GM12878 (cell line): Measurements from ENCODE around the gene RIF1. TPM values are rescaled to one million over a fixed set of nuclear protein-coding genes. Genes with fewer than 3 reads are reported as not detected.
A peak's percentile ranks its signal among the peaks of the same experiment; 100 is the strongest.

Experiments
- ATAC-seq: fragments of 200-7000 bp; cut with Tn5 transposase; 3 replicates; pipeline ENCODE4 v1.9.1; 2020; ENCODE audit warnings: mild to moderate bottlenecking, moderate library complexity
- BruUV-seq: library from RNA; stranded (reverse); fragments of 400-500 nt; replicated peaks from 2 replicates; lab custom pipeline; 2021; lab: Mats Ljungman, UMichigan
- CTCF ChIA-PET: fragments of 300-600 bp; sonication (Branson Sonifier 250); formaldehyde crosslinking; extraction: SDS; loops from one replicate; lab custom pipeline; 2021; ENCODE audit warnings: inconsistent platforms; lab: Yijun Ruan, JAX
- POLR2A ChIA-PET: fragments of 350-600 bp; formaldehyde crosslinking; extraction: SDS; loops from one replicate; lab custom pipeline; 2021; ENCODE audit warnings: inconsistent platforms; lab: Charles Lee
- RAD21 ChIA-PET: fragments of 300-600 bp; sonication (Branson Sonifier 250); formaldehyde crosslinking; loops from one replicate; lab custom pipeline; 2023; ENCODE audit warnings: antibody characterized with exemption; ENCODE audit not compliant: unreplicated experiment; lab: Charles Lee
- SMC1A ChIA-PET: fragments of 300-600 bp; sonication (Branson Sonifier 250); formaldehyde crosslinking; loops from one replicate; lab custom pipeline; 2023; ENCODE audit not compliant: unreplicated experiment, uncharacterized antibody; lab: Charles Lee
- DNase-seq: peaks from one replicate; pipeline ENCODE4 v3.0.0-alpha.2; 2011; ENCODE audit warnings: low read depth, low spot score
- FAIRE-seq: peaks from 3 replicates; lab custom pipeline; 2011; peaks lifted over from hg19 to GRCh38; lab: Jason Lieb, UNC
- H2AFZ ChIP-seq: 2 replicates; pipeline ENCODE4 v1.6.0; 2011; ENCODE audit warnings: low read depth, low read length, control low read depth; ENCODE audit not compliant: control insufficient read depth
- H3K27ac ChIP-seq: 2 replicates; pipeline ENCODE4 v1.5.1; 2011; ENCODE audit warnings: control low read depth; ENCODE audit not compliant: control insufficient read depth, insufficient read depth
- H3K27me3 ChIP-seq, 2 experiments: replicated peaks in 1 of 2; 2 replicates each; pipeline versions ENCODE4 v1.6.0 to v1.6.1; 2011; ENCODE audit warnings: low read length in 1 of 2; ENCODE audit not compliant: control insufficient read depth in 2 of 2, insufficient read depth in 2 of 2
- H3K36me3 ChIP-seq, 2 experiments: 2 replicates each; pipeline ENCODE4 v1.5.1; 2011; ENCODE audit warnings: low read length in 1 of 2; ENCODE audit not compliant: control insufficient read depth in 2 of 2, insufficient read depth in 2 of 2
- H3K4me1 ChIP-seq: 2 replicates; pipeline ENCODE4 v1.6.1; 2011; ENCODE audit warnings: mild to moderate bottlenecking, low read length, moderate library complexity, mixed read lengths; ENCODE audit not compliant: control insufficient read depth, insufficient read depth
- H3K4me2 ChIP-seq: 2 replicates; pipeline ENCODE4 v1.6.0; 2011; ENCODE audit warnings: control low read depth; ENCODE audit not compliant: control insufficient read depth, insufficient read depth
- H3K4me3 ChIP-seq: fragments of 200-600 bp; sonication (generic); 2 replicates; pipeline ENCODE4 v1.5.1; 2016
- H3K79me2 ChIP-seq: 2 replicates; pipeline ENCODE4 v1.6.0; 2011; ENCODE audit warnings: low read length; ENCODE audit not compliant: control insufficient read depth, insufficient read depth
- H3K9ac ChIP-seq: 2 replicates; pipeline ENCODE4 v1.8.0; 2011; ENCODE audit warnings: low read length, control low read depth, mixed read lengths; ENCODE audit not compliant: control insufficient read depth, insufficient read depth
- H3K9me3 ChIP-seq: replicated peaks from 3 replicates; pipeline ENCODE4 v1.5.1; 2011; ENCODE audit warnings: mild to moderate bottlenecking, low read length; ENCODE audit not compliant: control insufficient read depth, insufficient read depth
- H4K20me1 ChIP-seq: 2 replicates; pipeline ENCODE4 v1.6.0; 2011; ENCODE audit not compliant: control insufficient read depth, insufficient read depth
- CREM ChIP-seq: IDR thresholded peaks from 2 replicates; pipeline ENCODE4 v1.6.1; 2014; ENCODE audit warnings: antibody characterized with exemption, low read depth
- DPF2 ChIP-seq: fragments of 450-650 bp; IDR thresholded peaks from 2 replicates; pipeline ENCODE4 v1.6.1; 2017; ENCODE audit warnings: mild to moderate bottlenecking
- ESRRA ChIP-seq: IDR thresholded peaks from 2 replicates; pipeline ENCODE4 v1.6.1; 2012; ENCODE audit warnings: mild to moderate bottlenecking, low read length, improper control_type of control experiment
- MTA2 ChIP-seq: fragments of 450-650 bp; IDR thresholded peaks from 2 replicates; pipeline ENCODE4 v1.6.1; 2016; ENCODE audit warnings: low read depth, mild to moderate bottlenecking, moderate library complexity
- MXI1 ChIP-seq: fragments of 150-350 bp; IDR thresholded peaks from 2 replicates; pipeline ENCODE4 v1.6.1; 2011; ENCODE audit warnings: low read depth, mild to moderate bottlenecking, inconsistent platforms, low read length, improper control_type of control experiment
- NR2F1 ChIP-seq: fragments of 450-650 bp; conservative IDR thresholded peaks from 2 replicates; pipeline ENCODE4 v1.6.1; 2017; ENCODE audit warnings: mild to moderate bottlenecking
- POU2F2 ChIP-seq: IDR thresholded peaks from 3 replicates; pipeline ENCODE4 v1.6.1; 2011; ENCODE audit warnings: low read depth, mild to moderate bottlenecking, low read length, borderline replicate concordance
- RCOR1 ChIP-seq: conservative IDR thresholded peaks from 2 replicates; pipeline ENCODE4 v1.6.1; 2012; ENCODE audit warnings: low read depth, low read length, improper control_type of control experiment
- TCF7 ChIP-seq: IDR thresholded peaks from 2 replicates; pipeline ENCODE4 v1.6.1; 2014; ENCODE audit warnings: antibody characterized with exemption, borderline replicate concordance
- YBX1 ChIP-seq: fragments of 450-650 bp; IDR thresholded peaks from 2 replicates; pipeline ENCODE4 v1.6.1; 2016; ENCODE audit warnings: antibody characterized with exemption
- ZNF207 ChIP-seq: fragments of 450-650 bp; IDR thresholded peaks from 2 replicates; pipeline ENCODE4 v1.6.1; 2014; ENCODE audit warnings: antibody characterized with exemption, mild to moderate bottlenecking, borderline replicate concordance
- WGBS: methylation state at CpG from one replicate; pipeline ENCODE4 v1.1.6; 2016; ENCODE audit warnings: low lambda C conversion rate; ENCODE audit not compliant: insufficient replicate concordance, insufficient coverage; ENCODE audit errors: missing lambda C conversion rate; 5-methylcytosine and 5-hydroxymethylcytosine counted together
- in situ Hi-C: fragments of 300-500 bp; cut with MboI; formaldehyde crosslinking; loops from 9 replicates; pipeline ENCODE4 v1.14.3; 2018; ENCODE audit warnings: mixed read lengths
- intact Hi-C: fragments of 100-400 bp; cut with micrococcal nuclease; formaldehyde crosslinking; loops from one replicate; pipeline ENCODE4 v1.14.2; 2022; ENCODE audit not compliant: unreplicated experiment
- polyA plus RNA-seq, 11 experiments: library from polyadenylated mRNA; depleted of rRNA in 4 of 11; unstranded in 6 of 11; stranded (reverse) in 5 of 11; fragments of >200 nt; fragmentation: Nextera tagmentation in 4 of 11; fragmentation: Illumina TruSeq in 1 of 11; extraction: Ambion mirVana in 4 of 11; extraction: Trizol in 1 of 11; gene quantifications; 1 replicate in 1 of 11; 2 replicates in 10 of 11; pipeline versions ENCODE4 v1.2.1 to v1.2.3, GENCODE V29; 2011 to 2016; ENCODE audit warnings: inconsistent platforms in 2 of 11, missing spikeins in 2 of 11, low read depth in 1 of 11
- total RNA-seq, 4 experiments: library from RNA; depleted of rRNA in 3 of 4; stranded (reverse); fragments of >200 nt in 3 of 4; fragmentation: Illumina TruSeq in 1 of 4; extraction: Trizol in 1 of 4; gene quantifications; 2 replicates each; pipeline versions ENCODE4 v1.2.1 to v1.2.3, GENCODE V29; 2013 to 2021
- TF ChIP-seq, protein P1 (sequence below): IDR thresholded peaks from 2 replicates; pipeline ENCODE4 v1.6.1; 2011; ENCODE audit warnings: mild to moderate bottlenecking, low read depth, low read length, moderate library complexity; ENCODE audit not compliant: insufficient replicate concordance
- TF ChIP-seq, protein P2 (sequence below): IDR thresholded peaks from 2 replicates; pipeline ENCODE4 v1.6.1; 2012; ENCODE audit warnings: mild to moderate bottlenecking, low read depth, low read length

RIF1 gene
- total and polyA plus RNA-seq, 10 of the 15 experiments (the other 5 are each of a cell fraction or from before 2014, with no cell fraction given) = 6.3 to 63.2 (median 34.4) TPM

DNA sequence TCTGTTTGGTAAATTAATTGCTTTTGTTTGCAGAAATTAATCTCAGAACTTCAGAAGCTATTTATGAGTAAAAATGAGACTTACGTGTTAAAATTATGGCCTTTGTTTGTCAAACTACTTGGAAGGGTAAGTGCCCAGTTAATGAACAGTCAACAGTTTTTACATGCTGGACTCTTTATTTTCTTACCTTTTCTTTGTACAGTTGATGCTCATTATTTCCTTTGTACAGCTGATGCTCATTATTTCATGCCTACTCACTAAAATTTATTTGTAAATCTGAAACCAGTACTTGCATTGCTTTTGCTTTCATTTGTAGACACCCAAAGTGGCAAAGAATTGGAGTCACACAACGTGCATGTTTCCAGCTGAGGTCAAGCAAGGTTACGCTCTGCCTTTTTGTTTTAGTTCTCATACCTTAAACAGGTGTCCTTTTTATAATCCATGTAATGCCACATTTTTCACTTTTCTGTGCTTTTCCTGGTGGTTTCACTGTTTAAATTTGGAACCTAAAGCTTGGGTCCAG is 13.3 kb downstream of the RIF1 start (continued):
- TF ChIP-seq, protein P1, sequence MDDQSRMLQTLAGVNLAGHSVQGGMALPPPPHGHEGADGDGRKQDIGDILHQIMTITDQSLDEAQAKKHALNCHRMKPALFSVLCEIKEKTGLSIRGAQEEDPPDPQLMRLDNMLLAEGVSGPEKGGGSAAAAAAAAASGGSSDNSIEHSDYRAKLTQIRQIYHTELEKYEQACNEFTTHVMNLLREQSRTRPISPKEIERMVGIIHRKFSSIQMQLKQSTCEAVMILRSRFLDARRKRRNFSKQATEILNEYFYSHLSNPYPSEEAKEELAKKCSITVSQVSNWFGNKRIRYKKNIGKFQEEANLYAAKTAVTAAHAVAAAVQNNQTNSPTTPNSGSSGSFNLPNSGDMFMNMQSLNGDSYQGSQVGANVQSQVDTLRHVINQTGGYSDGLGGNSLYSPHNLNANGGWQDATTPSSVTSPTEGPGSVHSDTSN = no peak
- TF ChIP-seq MXI1 (peak; percentile 47; the same call in 1 of the 2 replicates), DPF2 (0 out of 2 replicates have a peak, but pooled peaks have one; percentile 45), NR2F1 (peak; percentile 85), CREM (no peak), MTA2 (peak; percentile 93)
- TF ChIP-seq, all 136 proteins: peak for 11

GRCh38 chr2:151423760-151424159 is 14.1 kb downstream of the RIF1 start:
- Histone ChIP-seq H3K4me3 (no peak overlapping the region), H2AFZ (no peak overlapping the region), H3K36me3 (peaks cover 7 to 23% of the 10 kb centered on the region in 2 experiments), H3K79me2 (peaks cover 12% of the 10 kb centered on the region)
- RAD21 ChIA-PET = interaction anchor here (1.2 kb wide), 1 partner anchor 11 kb away, joined by 3 read pairs; no protein-coding TSS in a partner anchor
- TF ChIP-seq ZNF207 = no peak
- no peak for TF ChIP-seq RCOR1
- TF ChIP-seq POU2F2 = no peak
- TF ChIP-seq, protein P2, sequence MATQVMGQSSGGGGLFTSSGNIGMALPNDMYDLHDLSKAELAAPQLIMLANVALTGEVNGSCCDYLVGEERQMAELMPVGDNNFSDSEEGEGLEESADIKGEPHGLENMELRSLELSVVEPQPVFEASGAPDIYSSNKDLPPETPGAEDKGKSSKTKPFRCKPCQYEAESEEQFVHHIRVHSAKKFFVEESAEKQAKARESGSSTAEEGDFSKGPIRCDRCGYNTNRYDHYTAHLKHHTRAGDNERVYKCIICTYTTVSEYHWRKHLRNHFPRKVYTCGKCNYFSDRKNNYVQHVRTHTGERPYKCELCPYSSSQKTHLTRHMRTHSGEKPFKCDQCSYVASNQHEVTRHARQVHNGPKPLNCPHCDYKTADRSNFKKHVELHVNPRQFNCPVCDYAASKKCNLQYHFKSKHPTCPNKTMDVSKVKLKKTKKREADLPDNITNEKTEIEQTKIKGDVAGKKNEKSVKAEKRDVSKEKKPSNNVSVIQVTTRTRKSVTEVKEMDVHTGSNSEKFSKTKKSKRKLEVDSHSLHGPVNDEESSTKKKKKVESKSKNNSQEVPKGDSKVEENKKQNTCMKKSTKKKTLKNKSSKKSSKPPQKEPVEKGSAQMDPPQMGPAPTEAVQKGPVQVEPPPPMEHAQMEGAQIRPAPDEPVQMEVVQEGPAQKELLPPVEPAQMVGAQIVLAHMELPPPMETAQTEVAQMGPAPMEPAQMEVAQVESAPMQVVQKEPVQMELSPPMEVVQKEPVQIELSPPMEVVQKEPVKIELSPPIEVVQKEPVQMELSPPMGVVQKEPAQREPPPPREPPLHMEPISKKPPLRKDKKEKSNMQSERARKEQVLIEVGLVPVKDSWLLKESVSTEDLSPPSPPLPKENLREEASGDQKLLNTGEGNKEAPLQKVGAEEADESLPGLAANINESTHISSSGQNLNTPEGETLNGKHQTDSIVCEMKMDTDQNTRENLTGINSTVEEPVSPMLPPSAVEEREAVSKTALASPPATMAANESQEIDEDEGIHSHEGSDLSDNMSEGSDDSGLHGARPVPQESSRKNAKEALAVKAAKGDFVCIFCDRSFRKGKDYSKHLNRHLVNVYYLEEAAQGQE = no peak
- TF ChIP-seq ESRRA = no peak
- TF ChIP-seq TCF7 = no peak
- no peak for TF ChIP-seq YBX1
- TF ChIP-seq, all 136 proteins: peak for 0
- Histone ChIP-seq H3K4me1 (peaks cover 6% of the 10 kb centered on the region), H3K4me2 (no peak overlapping the region), H3K9me3 (no peaks in the 10 kb centered on the region), H3K27ac (no peak overlapping the region), H4K20me1 (no peaks in the 10 kb centered on the region), H3K9ac (no peak overlapping the region), H3K27me3 (no peaks in the 10 kb centered on the region)
- POLR2A ChIA-PET = no interaction called here
- intact Hi-C loops = no loop called here
- TSS peak; percentile 25 for BruUV-seq
- DNase-seq = no peak
- FAIRE-seq = no peak
- peak; percentile 25; the same call in 2 of the 3 replicates for ATAC-seq
- SMC1A ChIA-PET = interaction anchor here (1.8 kb wide), 1 partner anchor 13 kb away, joined by 7 read pairs; no protein-coding TSS in a partner anchor
- in situ Hi-C loops = loop anchor here (25.0 kb wide), 2 partner anchors 136 to 1836 kb away; partner anchors contain the start of genes MMADHC and NMI
- CTCF ChIA-PET = interaction anchor here (0.8 to 3.4 kb wide), 2 partner anchors 9 to 13 kb away, joined by 4 to 21 read pairs; no protein-coding TSS in a partner anchor
- 65% methylated on average over 3 of the region's 3 CpGs for WGBS
